K562 (cell line): ENCODE results near the gene HS3ST3A1. TPM values are rescaled to one million over a fixed set of nuclear protein-coding genes. Genes with fewer than 3 reads are reported as not detected.

Experiments used
- ARHGAP35 ChIP-seq: fragments of 450-650 bp; IDR thresholded peaks from 2 replicates; pipeline ENCODE4 v1.6.1; 2018; ENCODE audit not compliant: partially characterized antibody
- BACH1 ChIP-seq: fragments of 200-800 bp; sonication (Bioruptor generic); IDR thresholded peaks from 2 replicates; pipeline ENCODE4 v1.6.1; 2016; ENCODE audit warnings: missing genetic modification characterization, missing compliant biosample characterization
- BDP1 ChIP-seq: IDR thresholded peaks from 3 replicates; pipeline ENCODE4 v1.6.1; 2011; ENCODE audit not compliant: insufficient read length, insufficient read depth
- CBX1 ChIP-seq: sonication (generic); IDR thresholded peaks from 2 replicates; pipeline ENCODE4 v1.6.1; 2016; ENCODE audit warnings: antibody characterized with exemption, low read depth, mild to moderate bottlenecking
- CHD2 ChIP-seq: IDR thresholded peaks from 2 replicates; pipeline ENCODE4 v1.6.1; 2011; ENCODE audit warnings: low read depth, low read length
- CREBBP ChIP-seq: IDR thresholded peaks from one replicate; pipeline ENCODE4 v1.6.1; 2012; ENCODE audit warnings: low read depth, mild to moderate bottlenecking, control low read depth, inconsistent platforms, low read length
- HDAC1 ChIP-seq, 2 experiments: fragments of 450-650 bp; IDR thresholded peaks; 2 replicates each; pipeline ENCODE4 v1.6.1; 2016 to 2017; ENCODE audit warnings: inconsistent platforms in 1 of 2, mild to moderate bottlenecking in 1 of 2, moderate library complexity in 1 of 2
- IFI16 ChIP-seq: fragments of 250-450 bp; sonication (Bioruptor Pico); IDR thresholded peaks from 2 replicates; pipeline ENCODE4 v2.1.2; 2022; ENCODE audit warnings: mild to moderate bottlenecking, inconsistent platforms
- KDM1A ChIP-seq, 2 experiments: fragments of 450-650 bp; IDR thresholded peaks; 2 replicates each; pipeline ENCODE4 v1.6.1; 2016; ENCODE audit warnings: mild to moderate bottlenecking in 2 of 2
- KLF16 ChIP-seq: IDR thresholded peaks from 2 replicates; pipeline ENCODE4 v1.6.1; 2016; ENCODE audit warnings: antibody characterized with exemption
- MTA2 ChIP-seq: fragments of 450-650 bp; IDR thresholded peaks from 2 replicates; pipeline ENCODE4 v1.6.1; 2016; ENCODE audit warnings: low read depth
- RNF2 ChIP-seq: sonication (generic); IDR thresholded peaks from 2 replicates; pipeline ENCODE4 v1.6.1; 2016
- RNF219 ChIP-seq: fragments of 250-450 bp; sonication (Bioruptor Pico); IDR thresholded peaks from 2 replicates; pipeline ENCODE4 v1.5.0; 2022; ENCODE audit warnings: mild to moderate bottlenecking
- SLC30A9 ChIP-seq: fragments of 250-450 bp; sonication (Bioruptor Pico); IDR thresholded peaks from 2 replicates; pipeline ENCODE4 v1.8.0; 2022; ENCODE audit warnings: mild to moderate bottlenecking, moderate library complexity
- TAF15 ChIP-seq: fragments of 200-400 bp; formaldehyde crosslinking; IDR thresholded peaks from 2 replicates; pipeline ENCODE4 v1.6.1; 2017; ENCODE audit warnings: mild to moderate bottlenecking, low read depth, low read length, moderate library complexity
- TEAD4 ChIP-seq, 2 experiments: sonication (generic) in 1 of 2; formaldehyde crosslinking in 1 of 2; IDR thresholded peaks; 2 replicates each; pipeline versions ENCODE4 v1.6.1 to v1.8.0; 2012 to 2022; ENCODE audit warnings: borderline replicate concordance in 1 of 2, inconsistent platforms in 1 of 2, low read length in 1 of 2, mild to moderate bottlenecking in 1 of 2, missing genetic modification reagents in 1 of 2
- XRCC5 ChIP-seq: fragments of 200-400 bp; formaldehyde crosslinking; IDR thresholded peaks from 2 replicates; pipeline ENCODE4 v1.6.1; 2017; ENCODE audit warnings: low read depth, mild to moderate bottlenecking, low read length
- ZFP1 ChIP-seq: fragments of 450-650 bp; formaldehyde crosslinking; IDR thresholded peaks from 2 replicates; pipeline ENCODE4 v1.4.0; 2020; ENCODE audit warnings: mild to moderate bottlenecking, mixed read lengths
- ZNF124 ChIP-seq: sonication (generic); formaldehyde crosslinking; IDR thresholded peaks from 2 replicates; pipeline ENCODE4 v1.8.1; 2022; ENCODE audit warnings: missing genetic modification reagents
- ZNF407 ChIP-seq: fragments of 450-650 bp; IDR thresholded peaks from 2 replicates; pipeline ENCODE4 v1.6.1; 2016; ENCODE audit warnings: low read depth
- ZNF764 ChIP-seq: fragments of 250-450 bp; sonication (Bioruptor Pico); IDR thresholded peaks from 2 replicates; pipeline ENCODE4 v1.4.0; 2020; ENCODE audit warnings: low read depth, mild to moderate bottlenecking, moderate library complexity
- ZNF780A ChIP-seq: fragments of 250-450 bp; sonication (Bioruptor Pico); IDR thresholded peaks from 2 replicates; pipeline ENCODE4 v1.5.0; 2021; ENCODE audit warnings: mild to moderate bottlenecking
- polyA plus RNA-seq, 8 experiments: library from polyadenylated mRNA; depleted of rRNA in 4 of 8; stranded (reverse) in 5 of 8; unstranded in 3 of 8; fragments of >200 nt; fragmentation: Nextera tagmentation in 2 of 8; fragmentation: Illumina TruSeq in 1 of 8; extraction: Ambion mirVana in 2 of 8; extraction: Trizol in 1 of 8; gene quantifications; 2 replicates each; pipeline versions ENCODE4 v1.2.1 to v1.2.3, GENCODE V29; 2011 to 2014; ENCODE audit warnings: inconsistent platforms in 1 of 8, missing spikeins in 1 of 8
- total RNA-seq, 7 experiments: library from RNA; depleted of rRNA in 6 of 7; stranded (reverse); fragments of >200 nt in 6 of 7; fragmentation: Illumina TruSeq in 2 of 7; extraction: Trizol in 2 of 7; gene quantifications; 2 replicates each; pipeline versions ENCODE4 v1.2.1 to v1.2.3, GENCODE V29; 2011 to 2021; ENCODE audit warnings: low replicate concordance in 1 of 7

The HS3ST3A1 gene
- total and polyA plus RNA-seq, 9 of the 15 experiments (the other 6 are each of a cell fraction or from before 2014, with no cell fraction given): 0.25 to 14.8 (median 2.3) TPM

- TF ChIP-seq SLC30A9 (CRISPR knock-in tag): no peak
- TF ChIP-seq TEAD4 (IDR thresholded peaks at IDR 0.05; ENCODE audit: low read length): peak; percentile 73
- no peak for TF ChIP-seq TEAD4 (CRISPR knock-in tag; IDR thresholded peaks at IDR 0.05; ENCODE audit: borderline replicate concordance)
- TF ChIP-seq RNF219 (CRISPR knock-in tag): no peak
- no peak for TF ChIP-seq CBX1
- TF ChIP-seq ZNF764: no peak
- TF ChIP-seq CREBBP: no peak
- no peak for TF ChIP-seq BACH1 (tag)
- TF ChIP-seq ZFP1: no peak
- no peak for TF ChIP-seq IFI16 (CRISPR knock-in tag)
- no peak for TF ChIP-seq ZNF407
- no peak for TF ChIP-seq TAF15
- TF ChIP-seq XRCC5: no peak
- TF ChIP-seq ARHGAP35: no peak
- peak; percentile 45; the same call in 1 of the 2 replicates for TF ChIP-seq KLF16
- TF ChIP-seq BDP1: no peak
- 0 out of 4 replicates have a peak, but pooled peaks of 1 of the 2 experiments have one; percentile 41 for TF ChIP-seq HDAC1 (IDR thresholded peaks at IDR 0.05)
- no peak for TF ChIP-seq CHD2
- TF ChIP-seq KDM1A (IDR thresholded peaks at IDR 0.05): peak; percentile 81 to 86
- TF ChIP-seq MTA2: peak; percentile 51; the same call in 1 of the 2 replicates
- TF ChIP-seq ZNF780A: no peak
- no peak for TF ChIP-seq RNF2
- TF ChIP-seq ZNF124: no peak
Observed at GRCh38 chr17:13575466-13575865, 26.3 kb downstream of the HS3ST3A1 start (continued).
